ENCODE results near the gene ULK4. TPM values are rescaled to one million over a fixed set of nuclear protein-coding genes. Genes with fewer than 3 reads are reported as not detected.

Gene ULK4
- total RNA-seq, 2 donors from 2014 or later: 28.7 to 38.4 TPM

- ATAC-seq (ENCODE audit: insufficient number of reproducible peaks, low FRiP score, low read depth): no peak
- Histone ChIP-seq H3K4me1 (ENCODE audit: control insufficient read depth in 1 of 2, low read depth in 2 of 2) (peaks cover 0 to 8% of the 10 kb centered on the region in 2 donors), H3K9me3 (no peaks in the 10 kb centered on the region), H3K36me3 (no peaks in the 10 kb centered on the region), H3K4me3 (no peak overlapping the region), H3K27me3 (replicated peaks; ENCODE audit: insufficient read depth) (no peaks in the 10 kb centered on the region), H3K27ac (no peak overlapping the region)
- no peak for TF ChIP-seq CTCF (IDR thresholded peaks at IDR 0.05)
- DNase-seq (ENCODE audit: low spot score): no peak
Observed at GRCh38 chr3:41653571-41654239, 308.2 kb downstream of the ULK4 start.

- no peaks in the 10 kb centered on the region for H3K9me3 ChIP-seq
- no peak for DNase-seq (ENCODE audit: low spot score)
- H3K4me3 ChIP-seq: no peak overlapping the region
- no peak for ATAC-seq (ENCODE audit: insufficient number of reproducible peaks, low FRiP score, low read depth)
- no peaks in the 10 kb centered on the region for H3K27me3 ChIP-seq (replicated peaks; ENCODE audit: insufficient read depth)
- no peak overlapping the region for H3K27ac ChIP-seq
- H3K4me1 ChIP-seq (ENCODE audit: control insufficient read depth in 1 of 2, low read depth in 2 of 2): peaks cover 0 to 8% of the 10 kb centered on the region in 2 donors
- no peak for TF ChIP-seq CTCF (IDR thresholded peaks at IDR 0.05)
- no peaks in the 10 kb centered on the region for H3K36me3 ChIP-seq
Observed at GRCh38 chr3:41652931-41653330, 309.0 kb downstream of the ULK4 start.

- Histone ChIP-seq H3K4me1 (ENCODE audit: control insufficient read depth in 1 of 2, low read depth in 2 of 2) (peaks cover 0 to 8% of the 10 kb centered on the region in 2 donors), H3K36me3 (no peaks in the 10 kb centered on the region), H3K27me3 (replicated peaks; ENCODE audit: insufficient read depth) (no peaks in the 10 kb centered on the region), H3K27ac (no peak overlapping the region), H3K9me3 (no peaks in the 10 kb centered on the region), H3K4me3 (no peak overlapping the region)
- ATAC-seq (ENCODE audit: insufficient number of reproducible peaks, low FRiP score, low read depth): no peak
- no peak for TF ChIP-seq CTCF (IDR thresholded peaks at IDR 0.05)
- no peak for DNase-seq (ENCODE audit: low spot score)
Observed at GRCh38 chr3:41652506-41652905, 309.4 kb downstream of the ULK4 start.

- H3K27me3 ChIP-seq (replicated peaks; ENCODE audit: insufficient read depth): no peaks in the 10 kb centered on the region
- no peak for ATAC-seq (ENCODE audit: insufficient number of reproducible peaks, low FRiP score, low read depth)
- no peaks in the 10 kb centered on the region for H3K9me3 ChIP-seq
Observed at GRCh38 chr3:41651718-41652117, 310.2 kb downstream of the ULK4 start.

GRCh38 chr3:41650406-41650805, 311.5 kb downstream of the ULK4 start:
- DNase-seq (ENCODE audit: low spot score): no peak
- Histone ChIP-seq H3K9me3 (no peaks in the 10 kb centered on the region), H3K4me1 (ENCODE audit: control insufficient read depth in 1 of 2, low read depth in 2 of 2) (peaks cover 0 to 8% of the 10 kb centered on the region in 2 donors), H3K27me3 (replicated peaks; ENCODE audit: insufficient read depth) (no peaks in the 10 kb centered on the region), H3K36me3 (no peaks in the 10 kb centered on the region), H3K4me3 (no peak overlapping the region), H3K27ac (no peak overlapping the region)
- no peak for ATAC-seq (ENCODE audit: insufficient number of reproducible peaks, low FRiP score, low read depth)
- no peak for TF ChIP-seq CTCF (IDR thresholded peaks at IDR 0.05)

More at GRCh38 chr3:41651718-41652117, 310.2 kb downstream of the ULK4 start:
- no peak for DNase-seq (ENCODE audit: low spot score)
- no peak for TF ChIP-seq CTCF (IDR thresholded peaks at IDR 0.05)
- Histone ChIP-seq H3K4me1 (ENCODE audit: control insufficient read depth in 1 of 2, low read depth in 2 of 2) (peaks cover 0 to 8% of the 10 kb centered on the region in 2 donors), H3K27ac (no peak overlapping the region), H3K4me3 (no peak overlapping the region), H3K36me3 (no peaks in the 10 kb centered on the region)
